AML-193 (cell line): ENCODE measurements around the gene USP26.
"Not testable (repeated sequence)": the region's sequence is repeated elsewhere in the genome, so short reads cannot be mapped to it uniquely, and the experiment has no call there.

ENCODE experiments used
- DNase-seq, 2 experiments: peaks; one replicate each; lab custom pipeline; 2025; lab: John Stamatoyannopoulos, UW

USP26 gene, protein sequence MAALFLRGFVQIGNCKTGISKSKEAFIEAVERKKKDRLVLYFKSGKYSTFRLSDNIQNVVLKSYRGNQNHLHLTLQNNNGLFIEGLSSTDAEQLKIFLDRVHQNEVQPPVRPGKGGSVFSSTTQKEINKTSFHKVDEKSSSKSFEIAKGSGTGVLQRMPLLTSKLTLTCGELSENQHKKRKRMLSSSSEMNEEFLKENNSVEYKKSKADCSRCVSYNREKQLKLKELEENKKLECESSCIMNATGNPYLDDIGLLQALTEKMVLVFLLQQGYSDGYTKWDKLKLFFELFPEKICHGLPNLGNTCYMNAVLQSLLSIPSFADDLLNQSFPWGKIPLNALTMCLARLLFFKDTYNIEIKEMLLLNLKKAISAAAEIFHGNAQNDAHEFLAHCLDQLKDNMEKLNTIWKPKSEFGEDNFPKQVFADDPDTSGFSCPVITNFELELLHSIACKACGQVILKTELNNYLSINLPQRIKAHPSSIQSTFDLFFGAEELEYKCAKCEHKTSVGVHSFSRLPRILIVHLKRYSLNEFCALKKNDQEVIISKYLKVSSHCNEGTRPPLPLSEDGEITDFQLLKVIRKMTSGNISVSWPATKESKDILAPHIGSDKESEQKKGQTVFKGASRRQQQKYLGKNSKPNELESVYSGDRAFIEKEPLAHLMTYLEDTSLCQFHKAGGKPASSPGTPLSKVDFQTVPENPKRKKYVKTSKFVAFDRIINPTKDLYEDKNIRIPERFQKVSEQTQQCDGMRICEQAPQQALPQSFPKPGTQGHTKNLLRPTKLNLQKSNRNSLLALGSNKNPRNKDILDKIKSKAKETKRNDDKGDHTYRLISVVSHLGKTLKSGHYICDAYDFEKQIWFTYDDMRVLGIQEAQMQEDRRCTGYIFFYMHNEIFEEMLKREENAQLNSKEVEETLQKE

GRCh38 chrX:133097031-133097430 is at the start of gene USP26:
USP26 (minus strand) TSS chrX:133097109; CDS start chrX:133028220, 68,889 bp downstream.
- no peak for DNase-seq

DNA sequence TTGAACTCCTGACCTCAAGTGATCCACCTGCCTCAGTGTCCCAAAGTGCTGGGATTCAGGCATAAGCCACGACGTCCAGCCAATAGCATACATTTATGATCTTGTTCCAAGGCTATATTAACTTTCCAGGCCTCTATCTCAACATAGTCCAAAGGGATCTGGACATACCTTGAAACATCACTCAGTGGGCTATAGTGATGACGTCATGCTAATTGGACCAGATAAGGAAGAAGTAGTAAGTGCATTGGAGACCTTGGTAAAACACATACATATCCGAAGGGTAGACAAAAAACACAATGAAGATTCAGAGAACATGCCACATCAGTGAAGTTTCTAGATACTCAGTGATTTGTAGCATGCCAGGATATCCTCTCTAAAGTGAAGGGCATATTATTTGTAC is 37.4 kb upstream of the USP26 start:
- no peak for DNase-seq

GRCh38 chrX:133120406-133120805 is 23.5 kb upstream of the USP26 start:
- no peak for DNase-seq

DNA sequence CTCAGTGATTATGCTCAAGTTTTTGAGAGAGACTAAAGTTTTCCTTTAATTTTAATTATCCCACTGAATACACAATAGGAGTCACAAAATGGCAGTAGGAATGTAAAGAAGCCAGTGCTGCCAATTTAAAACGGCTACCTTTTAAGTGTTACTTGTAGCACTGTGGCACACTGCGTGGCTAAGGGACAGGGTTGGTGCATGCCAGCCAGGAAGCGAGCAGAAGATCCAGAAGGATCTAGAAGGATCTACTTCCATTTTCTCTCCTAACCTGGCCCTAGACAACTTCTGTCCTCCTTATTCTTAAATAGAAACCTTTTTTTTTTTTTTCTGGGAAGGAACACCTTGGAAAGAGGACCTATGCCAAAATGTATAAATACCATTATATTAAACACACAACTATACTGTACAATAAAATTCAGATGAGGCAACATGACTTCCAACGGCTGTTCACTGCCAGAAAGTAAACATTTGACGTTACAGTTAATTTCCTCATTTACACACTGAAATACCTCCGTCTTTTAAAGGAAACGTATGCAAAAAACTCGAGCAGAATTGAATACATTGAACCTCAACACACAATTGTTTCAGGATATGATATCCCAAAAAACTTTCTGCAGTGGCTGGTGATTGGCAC is 2.7 kb downstream of the USP26 start:
- DNase-seq, result no peak

- no peak for DNase-seq
Measured at GRCh38 chrX:133090236-133090809, 6.6 kb downstream of the USP26 start.

GRCh38 chrX:133089411-133089810 is 7.5 kb downstream of the USP26 start:
- DNase-seq, result no peak

- no peak for DNase-seq
Measured at GRCh38 chrX:133085785-133086184, 11.1 kb downstream of the USP26 start.

- DNase-seq, result not testable (repeated sequence)
Measured at GRCh38 chrX:133085056-133085455, 11.9 kb downstream of the USP26 start.

GRCh38 chrX:133083899-133084298 is 13.0 kb downstream of the USP26 start:
- no peak for DNase-seq

GRCh38 chrX:133081990-133082389 is 14.9 kb downstream of the USP26 start:
- DNase-seq, result no peak

GRCh38 chrX:133077856-133078255 is 19.1 kb downstream of the USP26 start:
- DNase-seq, result not testable (repeated sequence)

GRCh38 chrX:133072566-133072965 is 24.3 kb downstream of the USP26 start:
- DNase-seq, result no peak

GRCh38 chrX:133068461-133068860 is 28.4 kb downstream of the USP26 start:
- no peak for DNase-seq

DNA sequence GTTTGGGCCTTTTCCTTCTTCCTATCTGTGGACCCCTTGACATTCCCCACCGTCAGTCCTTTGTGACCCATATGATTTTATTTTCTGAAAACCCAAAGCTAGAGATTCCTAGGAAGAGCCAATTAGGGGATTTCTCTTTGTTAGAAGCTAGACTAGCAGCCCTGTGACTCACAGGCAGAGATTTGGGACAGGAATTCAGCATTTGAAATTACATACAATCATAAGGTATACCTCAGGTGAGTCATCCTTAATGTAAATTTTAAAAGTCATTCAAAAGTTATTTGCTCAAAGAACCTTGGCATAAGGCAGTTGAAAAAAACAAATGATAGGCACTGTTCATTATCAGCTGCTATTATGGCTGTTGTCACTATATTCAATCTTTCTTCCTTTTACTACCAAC is 40.6 kb downstream of the USP26 start:
- DNase-seq, result no peak

DNA sequence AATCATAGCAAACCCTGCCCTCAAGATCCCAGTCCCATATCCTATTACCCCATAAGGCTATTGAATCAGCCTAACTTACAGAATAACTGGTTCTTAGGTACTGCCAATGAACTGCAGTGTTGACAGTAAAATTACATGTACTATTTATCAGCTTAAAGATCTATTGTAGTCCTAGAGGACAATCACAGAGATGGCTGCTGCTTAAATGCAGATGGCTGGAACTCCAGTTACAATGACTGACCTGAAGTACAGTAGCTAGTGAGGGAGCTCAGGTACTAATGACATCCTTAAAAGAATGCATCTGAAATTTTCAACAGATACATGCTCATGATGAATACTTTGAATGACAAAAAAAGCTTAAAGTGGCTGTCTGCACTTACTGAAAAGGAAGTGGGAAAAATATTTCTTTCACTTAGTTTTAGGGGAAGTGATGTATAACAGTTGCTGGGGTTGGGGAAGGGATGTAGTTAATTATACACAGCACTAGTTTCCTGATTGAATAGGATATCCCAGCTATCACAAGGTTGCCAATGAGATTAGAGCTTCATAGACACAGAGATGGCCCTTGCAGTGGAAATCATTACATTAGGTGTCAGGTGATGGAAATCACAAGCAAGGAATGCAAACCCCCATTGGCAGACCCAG is 42.0 kb downstream of the USP26 start:
- no peak for DNase-seq

- no peak for DNase-seq
Measured at GRCh38 chrX:133053861-133054598, 42.9 kb downstream of the USP26 start.

DNA sequence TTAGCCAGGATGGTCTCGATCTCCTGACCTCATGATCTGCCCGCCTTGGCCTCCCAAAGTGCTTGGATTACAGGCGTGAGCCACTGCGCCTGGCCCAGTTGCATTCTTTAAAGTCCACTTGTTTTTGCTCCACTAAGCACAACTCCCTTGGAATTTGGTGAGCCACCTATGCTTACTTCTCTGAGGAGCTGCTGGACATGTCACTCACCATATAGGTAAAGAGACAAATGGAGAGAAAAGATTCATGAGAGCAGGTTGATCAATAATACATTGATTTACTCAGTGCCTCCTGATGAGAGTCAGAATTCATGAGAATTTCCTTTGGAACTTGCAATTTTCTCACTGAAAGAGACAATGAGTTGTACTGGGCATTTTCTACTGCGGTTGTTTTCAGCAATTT is 48.2 kb downstream of the USP26 start:
- no peak for DNase-seq

DNA sequence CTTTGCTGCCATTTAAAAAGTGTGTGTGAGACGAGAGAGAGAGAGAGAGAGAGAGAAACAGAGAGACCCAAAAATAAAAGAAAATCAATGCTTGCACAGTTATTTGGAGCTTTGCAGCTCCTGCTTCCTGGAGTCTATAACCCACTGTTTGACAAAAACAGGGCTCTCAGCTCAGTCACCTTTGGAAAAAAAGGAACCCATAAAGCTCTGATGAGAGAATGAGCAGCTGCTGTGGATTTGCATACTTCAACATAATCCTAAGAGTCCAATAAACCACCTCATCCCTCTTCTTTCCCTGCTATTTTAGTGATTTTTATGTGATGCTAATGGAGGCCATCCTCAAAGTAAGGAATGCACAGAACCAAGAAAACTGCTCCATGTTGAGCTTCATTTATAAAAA is 50.3 kb downstream of the USP26 start:
- no peak for DNase-seq

DNA sequence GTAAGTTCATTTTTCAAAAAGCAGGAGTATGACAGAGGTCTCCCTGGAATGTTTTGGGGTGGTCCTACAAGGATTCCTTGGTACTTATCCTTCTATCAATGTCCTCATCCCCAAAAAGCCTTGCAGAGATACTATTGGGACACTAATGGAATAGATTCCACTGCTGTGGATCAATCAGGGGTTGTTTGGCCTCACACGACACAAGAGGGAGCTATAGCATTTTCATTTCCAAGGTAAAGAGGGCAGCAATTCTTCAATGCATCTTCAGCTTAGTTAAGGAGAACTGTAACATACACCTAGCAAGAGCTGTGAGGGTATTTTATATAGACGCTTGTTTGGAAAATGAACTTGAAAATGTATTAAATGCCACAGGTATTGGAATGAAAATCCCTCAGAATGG is 50.9 kb downstream of the USP26 start:
- DNase-seq, result peak in 1 of 2 experiments; percentile 0

DNA sequence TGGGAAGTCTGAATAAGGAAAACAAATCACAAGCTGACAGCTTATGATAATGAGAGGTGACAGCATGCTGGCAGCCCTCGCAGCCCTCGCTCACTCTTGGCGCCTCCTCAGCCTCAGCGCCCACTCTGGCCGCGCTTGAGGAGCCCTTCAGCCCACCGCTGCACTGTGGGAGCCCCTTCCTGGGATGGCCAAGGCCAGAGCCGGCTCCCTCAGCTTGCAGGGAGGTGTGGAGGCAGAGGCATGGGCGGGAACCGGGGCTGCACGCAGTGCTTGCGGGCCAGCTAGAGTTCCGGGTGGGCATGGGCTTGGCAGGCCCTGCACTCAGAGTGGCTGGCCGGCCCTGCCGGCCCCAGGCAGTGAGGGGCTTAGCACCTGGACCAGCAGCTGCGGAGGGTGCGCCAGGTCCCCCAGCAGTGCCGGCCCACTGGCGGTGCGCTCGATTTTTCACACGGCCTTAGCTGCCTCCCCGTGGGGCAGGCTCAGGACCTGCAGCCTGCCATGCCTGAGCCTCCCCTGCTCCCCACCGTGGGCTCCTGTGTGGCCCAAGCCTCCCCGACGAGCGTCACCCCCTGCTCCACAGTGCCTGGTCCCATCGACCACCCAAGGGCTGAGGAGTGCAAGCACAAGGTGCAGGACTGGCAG is 52.6 kb downstream of the USP26 start:
- DNase-seq, result not testable (repeated sequence)
